PFSK-1 (cell line): ENCODE data around the gene ELAVL2.

Experiments
- POLR2AphosphoS5 ChIP-seq: IDR thresholded peaks from 2 replicates; pipeline ENCODE4 v1.6.1; 2012; ENCODE audit warnings: low read depth, mild to moderate bottlenecking, control low read depth, low read length, moderate library complexity
- SIN3A ChIP-seq: IDR thresholded peaks from 2 replicates; pipeline ENCODE4 v1.6.1; 2012; ENCODE audit warnings: mild to moderate bottlenecking, low read length, moderate library complexity, borderline replicate concordance; ENCODE audit not compliant: insufficient read depth
- TF ChIP-seq, protein P1 (sequence below), 2 experiments: IDR thresholded peaks; 2 replicates each; pipeline versions ENCODE4 v1.6.1 to v1.8.0; 2011 to 2012; ENCODE audit warnings: low read depth in 2 of 2, low read length in 2 of 2, control low read depth in 1 of 2, inconsistent platforms in 1 of 2, mild to moderate bottlenecking in 1 of 2, moderate library complexity in 1 of 2; ENCODE audit not compliant: insufficient read depth in 1 of 2

GRCh38 chr9:23651051-23651450 lies 175.0 kb downstream of the ELAVL2 start:
- no peak for TF ChIP-seq POLR2AphosphoS5
- TF ChIP-seq, protein P1, sequence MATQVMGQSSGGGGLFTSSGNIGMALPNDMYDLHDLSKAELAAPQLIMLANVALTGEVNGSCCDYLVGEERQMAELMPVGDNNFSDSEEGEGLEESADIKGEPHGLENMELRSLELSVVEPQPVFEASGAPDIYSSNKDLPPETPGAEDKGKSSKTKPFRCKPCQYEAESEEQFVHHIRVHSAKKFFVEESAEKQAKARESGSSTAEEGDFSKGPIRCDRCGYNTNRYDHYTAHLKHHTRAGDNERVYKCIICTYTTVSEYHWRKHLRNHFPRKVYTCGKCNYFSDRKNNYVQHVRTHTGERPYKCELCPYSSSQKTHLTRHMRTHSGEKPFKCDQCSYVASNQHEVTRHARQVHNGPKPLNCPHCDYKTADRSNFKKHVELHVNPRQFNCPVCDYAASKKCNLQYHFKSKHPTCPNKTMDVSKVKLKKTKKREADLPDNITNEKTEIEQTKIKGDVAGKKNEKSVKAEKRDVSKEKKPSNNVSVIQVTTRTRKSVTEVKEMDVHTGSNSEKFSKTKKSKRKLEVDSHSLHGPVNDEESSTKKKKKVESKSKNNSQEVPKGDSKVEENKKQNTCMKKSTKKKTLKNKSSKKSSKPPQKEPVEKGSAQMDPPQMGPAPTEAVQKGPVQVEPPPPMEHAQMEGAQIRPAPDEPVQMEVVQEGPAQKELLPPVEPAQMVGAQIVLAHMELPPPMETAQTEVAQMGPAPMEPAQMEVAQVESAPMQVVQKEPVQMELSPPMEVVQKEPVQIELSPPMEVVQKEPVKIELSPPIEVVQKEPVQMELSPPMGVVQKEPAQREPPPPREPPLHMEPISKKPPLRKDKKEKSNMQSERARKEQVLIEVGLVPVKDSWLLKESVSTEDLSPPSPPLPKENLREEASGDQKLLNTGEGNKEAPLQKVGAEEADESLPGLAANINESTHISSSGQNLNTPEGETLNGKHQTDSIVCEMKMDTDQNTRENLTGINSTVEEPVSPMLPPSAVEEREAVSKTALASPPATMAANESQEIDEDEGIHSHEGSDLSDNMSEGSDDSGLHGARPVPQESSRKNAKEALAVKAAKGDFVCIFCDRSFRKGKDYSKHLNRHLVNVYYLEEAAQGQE (IDR thresholded peaks at IDR 0.05; ENCODE audit: insufficient read depth in 1 of 2, low read depth in 2 of 2, low read length in 2 of 2): no peak
- no peak for TF ChIP-seq SIN3A
